NCI-H2196 (cell line): ENCODE measurements around the gene YTHDF2.
"Not testable (repeated sequence)": the region's sequence is repeated elsewhere in the genome, so short reads cannot be mapped to it uniquely, and the experiment has no call there.

Experiments used
- DNase-seq: peaks from one replicate; lab custom pipeline; 2025; ENCODE audit not compliant: unreplicated experiment; lab: John Stamatoyannopoulos, UW

The YTHDF2 gene

DNA sequence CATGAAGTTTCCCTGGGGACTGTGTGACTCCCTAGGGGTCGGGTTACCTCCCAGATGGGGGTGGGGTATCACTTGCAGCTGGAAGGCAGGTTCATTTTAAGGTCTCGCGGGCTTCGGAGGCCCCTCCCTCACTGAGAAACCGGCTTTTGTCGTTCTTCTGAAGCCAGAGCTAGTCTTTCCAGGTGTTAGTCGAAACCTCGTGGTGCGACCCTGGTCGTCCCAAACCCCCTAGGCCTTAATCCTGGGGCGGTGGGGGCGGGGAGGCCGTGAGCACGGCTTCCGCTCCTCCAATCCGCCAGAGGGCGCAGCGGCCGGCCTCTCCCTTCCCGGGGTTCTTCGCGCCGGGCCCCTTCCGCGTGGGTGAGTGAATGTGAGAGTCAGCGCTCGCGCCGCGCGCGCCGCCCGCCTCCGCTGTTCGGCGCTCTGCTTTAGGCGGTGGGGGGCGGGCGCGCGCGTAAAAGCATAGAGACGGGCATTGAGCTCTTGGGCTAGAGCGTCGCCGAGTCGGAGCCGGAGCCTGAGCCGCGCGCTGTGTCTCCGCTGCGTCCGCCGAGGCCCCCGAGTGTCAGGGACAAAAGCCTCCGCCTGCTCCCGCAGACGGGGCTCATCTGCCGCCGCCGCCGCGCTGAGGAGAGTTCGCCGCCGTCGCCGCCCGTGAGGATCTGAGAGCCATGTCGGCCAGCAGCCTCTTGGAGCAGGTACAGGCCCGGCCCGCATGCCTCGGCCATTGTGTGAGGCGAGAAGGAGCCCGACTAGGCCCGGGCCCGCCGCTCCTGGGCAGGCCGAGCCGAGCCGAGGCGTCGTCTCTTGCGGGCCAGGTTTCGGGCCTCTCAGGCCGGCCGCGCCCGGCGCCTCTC lies at the start of gene YTHDF2:
YTHDF2 (plus strand) TSS at position 491 of the 857 bp plus-strand sequence; CDS start at position 672, 181 bp downstream.
- DNase-seq, result peak; percentile 98

DNA sequence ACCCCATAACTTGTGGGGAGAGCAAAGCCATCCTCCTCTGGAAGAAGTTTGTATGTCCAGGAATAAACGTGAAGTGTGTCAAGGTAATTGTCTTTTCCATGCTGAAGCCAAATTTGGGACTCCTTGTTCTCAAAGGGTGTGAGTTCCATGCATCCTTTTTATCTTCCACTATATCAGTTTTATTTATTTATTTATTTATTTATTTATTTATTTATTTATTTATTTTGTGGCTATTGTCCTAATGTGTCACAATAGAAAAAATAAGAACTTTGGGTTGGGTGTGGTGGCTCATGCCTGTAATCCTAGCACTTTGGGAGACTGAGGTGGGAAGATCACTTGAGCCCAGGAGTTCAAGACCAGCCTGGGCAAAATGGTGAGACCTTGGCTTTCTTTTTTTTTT lies 45.1 kb upstream of the YTHDF2 start:
- DNase-seq, result not testable (repeated sequence)

DNA sequence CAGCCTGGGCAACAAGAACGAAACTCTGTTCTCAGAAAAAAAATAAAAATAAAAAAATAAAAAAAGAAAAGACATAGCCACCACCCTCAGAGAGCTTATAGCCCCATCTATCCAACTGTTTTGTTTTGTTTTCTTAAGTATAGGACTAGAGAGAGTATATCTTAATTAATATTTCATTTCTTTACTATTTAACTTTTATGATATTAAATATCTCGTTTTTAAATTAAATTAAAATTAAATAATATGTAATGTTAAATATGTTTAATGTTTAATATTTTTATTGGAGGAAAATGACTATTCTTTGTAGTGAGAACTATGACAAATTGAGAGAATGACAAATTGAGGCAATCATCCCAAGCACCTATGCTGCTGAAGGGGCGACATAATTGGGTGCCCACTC lies 33.1 kb upstream of the YTHDF2 start:
- DNase-seq, result no peak

DNA sequence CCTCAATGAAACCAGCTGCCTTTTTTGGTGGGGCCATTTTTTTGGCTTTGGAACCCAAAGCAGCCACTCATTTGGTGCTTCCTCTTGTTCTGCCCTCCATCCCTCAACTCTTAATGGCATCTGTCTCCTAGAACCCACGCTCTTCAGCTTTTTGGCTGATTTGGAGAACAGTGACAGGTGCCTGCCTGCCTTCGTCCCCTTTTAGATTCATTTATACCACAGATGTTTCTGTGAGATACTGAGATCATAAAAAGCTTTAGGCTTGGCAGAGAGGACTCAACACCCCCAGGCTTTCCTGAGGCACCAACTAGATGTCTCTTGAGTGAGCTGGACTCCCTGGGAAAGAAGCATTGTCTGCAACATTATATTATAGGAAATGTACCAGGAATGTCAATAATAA lies 20.4 kb upstream of the YTHDF2 start:
- DNase-seq, result no peak

DNA sequence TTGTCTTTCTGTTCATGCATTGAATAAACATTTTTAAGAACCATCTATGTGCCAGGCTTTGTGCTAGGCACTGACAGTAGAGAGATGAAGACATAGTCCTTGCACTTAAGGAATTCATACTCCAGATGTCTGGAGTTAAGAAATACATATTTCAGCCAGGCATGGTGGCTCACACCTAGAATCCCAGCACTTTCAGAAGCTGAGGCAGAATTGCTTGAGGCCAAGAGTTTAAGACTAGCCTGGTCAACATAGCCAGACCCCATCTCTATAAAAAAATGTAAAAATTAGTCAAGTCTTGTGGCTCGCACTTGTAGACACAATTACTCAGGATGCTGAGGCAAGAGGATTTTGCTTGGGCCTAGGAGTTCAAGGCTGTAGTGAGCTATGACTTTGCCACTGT lies 18.6 kb upstream of the YTHDF2 start:
- DNase-seq, result no peak

DNA sequence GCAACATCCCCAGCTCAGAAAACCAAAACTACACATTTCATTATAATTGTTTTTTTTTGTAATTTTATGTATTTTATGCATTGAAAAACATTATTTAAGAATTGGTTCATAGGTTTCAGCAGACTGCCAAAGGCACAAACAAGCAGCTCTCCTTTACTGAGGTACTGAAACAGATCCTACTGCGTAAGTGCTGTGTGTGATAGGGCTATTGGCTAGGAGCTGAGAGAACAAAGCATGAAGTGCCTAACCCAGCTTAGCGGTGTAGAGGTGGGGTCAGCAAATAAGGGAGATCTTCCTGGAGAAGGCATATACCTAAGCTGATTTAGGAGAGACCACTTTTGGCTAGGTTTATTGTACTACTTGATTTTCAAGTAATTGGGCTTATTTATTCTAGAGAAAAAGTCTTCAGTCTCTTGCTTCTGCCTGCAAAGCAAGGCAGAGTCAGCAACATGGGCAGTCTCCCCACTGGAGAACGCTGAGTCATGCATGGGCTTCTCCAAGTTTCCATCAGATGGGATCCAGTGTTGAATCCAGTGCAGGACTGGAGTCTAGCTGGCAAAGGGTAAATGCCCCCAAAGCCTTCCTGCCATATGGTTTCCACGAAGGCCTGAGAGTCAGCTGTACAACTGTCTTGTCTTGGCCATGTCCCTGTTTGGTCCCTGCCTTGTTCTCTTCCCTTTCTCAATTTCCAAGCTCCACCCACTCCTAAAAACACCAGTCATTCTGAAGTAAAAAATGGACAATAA lies 18.0 kb upstream of the YTHDF2 start:
- DNase-seq, result no peak

DNA sequence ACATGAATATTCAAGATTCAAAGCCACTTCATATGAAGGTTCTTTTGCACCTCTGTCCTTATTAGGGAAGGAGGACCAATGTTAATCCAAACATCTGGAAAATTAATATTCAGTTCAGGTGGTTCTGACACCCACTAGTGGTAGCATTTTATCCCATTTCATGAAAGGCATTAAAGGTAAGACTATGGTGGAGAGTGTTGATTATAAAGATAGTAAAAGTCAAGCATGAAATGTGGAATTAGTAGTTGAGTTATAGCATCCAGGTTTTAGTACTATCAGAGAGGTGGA lies 17.5 kb upstream of the YTHDF2 start:
- DNase-seq, result no peak

DNA sequence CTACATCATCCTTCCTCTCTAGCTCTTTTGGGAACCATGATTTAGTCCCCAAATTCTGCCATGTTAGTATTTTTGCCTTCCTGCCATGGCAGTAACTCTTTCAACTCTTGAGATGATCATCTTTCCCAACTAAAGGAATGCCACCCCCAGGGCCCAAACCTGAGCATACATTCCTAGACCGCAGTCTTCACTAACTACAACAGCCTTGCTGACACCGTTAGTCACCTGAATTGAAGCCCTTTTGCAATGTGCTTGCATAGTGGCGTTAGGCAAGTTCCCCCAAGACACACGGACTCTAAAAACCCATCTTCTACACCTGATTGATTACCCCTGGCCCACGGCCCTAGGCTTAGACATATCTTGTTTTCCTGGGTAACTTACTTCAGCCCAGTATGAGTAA lies 16.4 kb upstream of the YTHDF2 start:
- no peak for DNase-seq

DNA sequence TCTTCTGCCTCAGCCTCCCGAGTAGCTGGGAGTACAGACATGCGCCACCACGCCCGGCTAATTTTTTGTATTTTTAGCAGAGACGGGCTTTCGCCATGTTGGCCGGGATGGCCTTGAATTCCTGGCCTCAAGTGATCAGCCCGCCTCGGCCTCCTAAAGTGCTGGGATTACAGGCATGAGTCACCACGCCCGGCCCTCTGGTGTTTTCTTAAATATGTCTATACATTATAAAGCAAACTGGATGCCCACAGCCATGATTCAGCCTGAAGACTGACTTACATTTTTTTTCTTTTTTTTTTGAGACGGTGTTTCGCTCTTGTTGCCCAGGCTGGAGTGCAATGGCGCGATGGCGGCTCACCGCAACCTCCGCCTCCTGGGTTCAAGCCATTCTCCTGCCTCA lies 14.8 kb upstream of the YTHDF2 start:
- not testable (repeated sequence) for DNase-seq

DNA sequence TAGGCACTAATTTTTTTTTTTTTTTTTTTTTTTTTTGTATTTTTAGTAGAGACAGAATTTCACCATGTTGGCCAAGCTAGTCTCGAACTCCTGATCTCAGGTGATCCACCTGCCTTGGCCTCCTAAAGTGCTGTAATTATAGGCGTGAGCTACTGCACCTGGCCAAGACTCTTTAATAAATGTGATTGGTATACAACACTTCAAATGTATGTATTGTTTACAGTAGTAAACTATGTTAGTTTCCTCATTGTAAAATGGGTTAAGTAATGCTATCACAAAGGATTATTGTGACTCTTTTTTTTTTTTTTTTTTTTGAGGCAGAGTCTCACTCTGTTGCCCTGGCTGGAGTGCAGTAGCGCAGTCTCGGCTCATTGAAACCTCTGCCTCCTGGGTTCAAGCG lies 11.4 kb upstream of the YTHDF2 start:
- DNase-seq, result not testable (repeated sequence)

DNA sequence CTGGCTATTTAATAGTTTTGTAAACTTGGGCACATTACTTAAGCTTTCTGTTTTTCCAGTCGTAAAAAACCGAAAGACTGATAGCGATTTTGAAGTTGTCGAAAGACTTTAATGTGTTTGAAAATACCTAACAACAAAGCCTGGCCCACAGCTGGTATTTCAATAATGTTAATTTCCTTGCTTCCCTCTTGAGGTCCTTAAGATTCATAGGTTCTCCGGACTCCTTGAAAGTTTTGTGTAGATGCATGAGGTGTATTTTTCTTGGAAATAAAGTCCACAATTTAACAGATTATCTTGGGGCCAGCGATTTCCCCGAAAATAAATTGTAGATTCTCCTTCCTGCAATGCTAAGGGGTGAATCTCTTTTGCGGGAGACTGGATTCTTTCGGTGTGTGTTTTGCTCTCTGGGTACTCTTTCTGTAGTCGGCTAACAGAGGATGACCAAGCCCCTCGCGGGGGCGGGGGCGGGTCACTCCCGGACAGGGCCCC lies 735 bp upstream of the YTHDF2 start:
- no peak for DNase-seq

DNA sequence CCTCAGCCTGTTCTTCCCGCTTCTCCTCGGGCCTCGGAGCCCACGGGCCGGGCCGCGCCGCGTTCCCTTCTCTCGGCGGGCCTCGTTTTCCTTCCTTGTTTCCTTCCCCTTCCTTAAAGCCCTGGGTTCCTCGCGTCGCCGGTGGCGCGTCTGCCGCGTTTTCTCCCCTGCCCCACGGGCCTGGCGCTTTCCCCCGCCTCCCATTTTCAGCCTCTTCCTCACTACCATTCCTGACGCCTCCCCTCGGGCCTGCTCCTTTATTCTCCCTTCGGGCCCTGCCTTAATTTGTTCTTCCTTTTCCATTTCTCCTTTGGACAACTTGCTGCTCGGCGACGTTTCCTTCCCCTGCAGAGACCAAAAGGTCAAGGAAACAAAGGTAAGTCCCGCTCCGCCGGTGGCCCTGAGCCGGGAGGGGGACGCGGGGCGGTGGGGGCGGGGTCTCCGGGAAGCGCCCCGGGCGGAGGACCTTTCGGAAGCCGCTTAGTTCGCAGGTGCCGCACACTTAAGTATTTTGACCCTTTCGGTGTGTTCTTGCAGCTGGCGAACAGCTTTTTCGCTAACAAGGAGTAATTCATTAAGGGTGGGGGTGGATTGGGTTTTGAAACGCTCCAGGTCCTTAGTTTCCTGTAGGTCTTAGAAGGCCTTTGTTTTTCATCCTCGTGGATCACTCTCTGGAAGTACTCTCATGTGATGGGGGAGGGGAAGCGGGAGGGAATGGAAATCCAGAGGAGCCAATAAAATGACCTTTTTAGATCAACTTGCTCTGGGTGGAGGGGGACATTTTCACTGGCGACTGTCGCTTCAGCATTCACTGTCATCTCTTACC lies 780 bp downstream of the YTHDF2 start:
- DNase-seq, result peak; percentile 69

DNA sequence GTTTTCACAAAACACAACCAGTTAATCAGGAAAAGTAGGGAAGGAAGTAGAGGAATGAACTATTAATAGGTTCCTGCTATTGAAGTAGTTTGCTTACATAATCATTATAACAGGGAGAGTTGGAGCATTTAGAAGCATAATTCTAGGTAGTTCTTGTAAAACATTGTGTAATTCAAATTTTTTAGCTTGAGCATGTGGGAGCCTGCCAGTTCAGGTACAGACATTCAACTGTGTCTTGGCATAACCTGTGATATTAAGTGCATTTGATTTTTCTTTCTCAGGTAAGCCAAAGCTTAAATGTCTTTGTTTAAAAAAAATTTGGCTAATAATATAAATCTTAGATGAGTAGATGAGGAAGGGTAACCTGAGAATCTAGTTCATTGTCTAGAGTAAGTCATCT lies 3.4 kb downstream of the YTHDF2 start:
- no peak for DNase-seq

DNA sequence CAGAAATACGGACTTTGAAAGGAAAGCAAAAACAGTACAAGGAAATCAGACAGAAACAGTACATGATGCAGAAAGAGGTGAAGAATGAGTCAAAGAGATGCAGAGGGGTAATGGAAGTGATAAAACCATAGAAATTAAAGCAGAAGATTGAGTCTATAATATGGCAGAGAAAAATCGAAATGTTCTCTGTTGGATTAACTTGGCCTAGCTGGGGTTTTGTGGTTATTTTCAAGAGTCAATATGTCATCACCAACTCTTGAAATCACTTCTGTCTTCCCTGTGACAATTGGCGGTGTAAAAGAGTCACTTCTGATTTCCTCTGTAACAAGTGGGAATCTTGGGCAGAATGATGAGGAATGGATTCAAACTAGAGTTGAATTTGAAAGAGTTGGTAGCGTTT lies 7.4 kb downstream of the YTHDF2 start:
- no peak for DNase-seq

DNA sequence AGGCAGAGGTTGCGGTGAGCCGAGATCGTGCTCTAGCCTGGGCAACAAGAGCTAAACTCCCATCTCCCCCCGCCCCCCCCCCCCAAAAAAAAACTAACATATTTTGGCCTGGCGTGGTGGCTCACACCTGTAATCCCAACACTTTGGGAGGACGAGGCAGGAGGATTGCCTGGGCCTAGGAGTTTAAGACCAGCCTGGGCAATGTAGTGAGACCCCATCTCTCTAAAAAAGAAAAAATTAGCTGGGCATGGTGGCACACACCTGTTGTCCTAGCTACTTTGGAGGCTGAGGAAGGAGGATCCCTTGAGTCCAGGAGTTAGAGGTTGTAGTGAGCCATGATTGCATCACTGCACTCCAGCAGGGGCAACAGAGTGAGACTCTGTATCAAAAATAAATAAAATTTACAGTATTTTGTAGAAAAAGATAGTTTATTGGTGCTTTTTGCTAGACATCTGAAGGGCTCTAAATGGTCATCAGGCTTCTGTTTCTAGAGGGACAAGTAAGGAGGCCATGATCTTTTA lies 9.0 kb downstream of the YTHDF2 start:
- no peak for DNase-seq

DNA sequence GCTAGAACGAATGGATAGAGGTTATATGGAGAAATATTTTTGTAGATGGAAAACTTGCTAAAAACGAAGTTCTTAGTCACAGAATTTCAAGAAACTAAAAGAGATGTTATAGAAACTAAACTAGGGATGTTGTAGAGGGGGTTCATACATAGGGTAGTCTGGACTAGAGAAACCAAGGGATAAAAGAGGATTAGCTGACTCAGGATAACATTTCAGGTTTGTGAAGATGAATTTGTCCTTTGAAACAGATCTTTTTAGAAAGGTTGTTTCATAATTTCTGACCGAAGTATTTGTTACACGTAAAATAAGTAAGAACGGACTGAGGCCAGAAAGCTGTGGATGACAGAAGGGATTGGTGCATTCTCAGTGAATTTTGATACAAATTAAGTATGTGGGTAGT lies 13.6 kb downstream of the YTHDF2 start:
- no peak for DNase-seq

DNA sequence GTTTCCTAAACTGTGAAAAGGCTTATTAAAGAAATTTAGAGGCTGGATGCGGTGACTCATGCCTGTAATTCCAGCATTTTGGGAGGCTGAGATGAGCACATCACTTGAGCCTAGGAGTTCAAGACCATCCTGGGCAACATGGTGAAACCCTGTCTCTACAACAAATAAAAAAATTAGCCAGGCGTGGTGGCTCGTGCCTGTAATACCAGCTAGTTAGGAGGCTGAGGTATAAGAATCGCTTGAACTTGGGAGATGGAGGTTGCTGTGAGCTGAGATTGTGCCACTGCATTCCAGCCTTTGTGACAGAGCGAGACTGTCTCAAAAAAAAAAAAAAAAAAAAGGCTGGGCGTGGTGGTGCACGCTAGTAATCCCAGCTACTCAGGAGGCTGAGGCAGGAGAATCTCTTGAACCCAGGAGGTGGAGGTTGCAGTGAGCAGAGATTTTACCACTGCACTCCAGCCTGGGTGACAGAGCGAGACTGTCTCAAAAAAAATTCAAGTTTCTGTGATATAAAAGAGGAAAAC lies 14.1 kb downstream of the YTHDF2 start:
- DNase-seq, result not testable (repeated sequence)

DNA sequence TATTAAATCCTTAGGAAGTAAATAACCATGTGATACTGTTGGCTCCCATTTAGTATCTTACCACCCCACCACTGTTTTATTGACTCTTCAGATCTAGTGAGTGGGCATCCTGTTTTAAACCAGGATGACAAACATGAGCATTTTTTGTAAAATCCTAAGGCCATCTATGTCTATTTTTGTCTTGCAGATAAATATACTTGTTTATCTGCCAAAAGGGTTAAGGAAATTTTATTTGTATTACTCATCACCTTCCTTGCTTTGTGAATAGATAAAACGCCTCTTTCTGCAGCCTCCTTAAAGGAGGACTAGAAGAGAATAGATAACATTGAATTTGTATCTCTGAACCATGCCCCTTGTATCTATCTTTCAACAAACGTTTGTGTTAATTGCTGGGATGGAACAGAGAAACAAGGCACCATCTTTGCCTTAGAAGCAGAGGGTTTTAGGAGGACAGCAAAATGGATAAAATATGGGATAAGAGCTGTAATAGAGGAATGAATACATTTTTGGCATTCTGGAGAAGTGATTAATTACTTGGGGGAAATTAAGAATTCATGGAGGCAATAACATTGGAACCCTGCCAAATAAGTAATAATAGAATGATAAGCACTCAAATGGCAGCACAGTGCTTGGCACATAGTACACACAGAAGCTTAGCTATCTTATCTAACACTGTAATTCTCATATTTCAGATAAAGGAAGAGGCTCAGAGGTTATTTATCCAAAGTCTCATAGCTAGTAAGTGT lies 14.7 kb downstream of the YTHDF2 start:
- no peak for DNase-seq

DNA sequence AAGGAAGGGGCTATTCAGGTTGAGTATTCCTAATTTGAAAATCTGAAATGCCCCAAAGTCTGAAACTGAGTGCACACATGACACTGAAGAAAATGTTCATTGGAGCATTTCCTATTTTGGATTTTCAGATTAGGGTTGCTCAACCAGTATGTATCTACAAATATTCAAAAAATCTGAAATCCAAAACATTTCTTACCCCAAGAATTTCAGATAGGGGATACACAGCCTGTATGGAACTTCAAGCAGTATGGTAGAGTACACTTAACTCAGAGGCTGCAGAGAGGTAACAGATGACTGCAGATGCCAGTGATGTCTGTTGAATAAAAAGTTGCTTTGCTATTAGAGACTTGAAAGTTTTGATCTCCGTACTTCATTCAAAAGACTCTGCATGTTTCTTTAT lies 19.0 kb downstream of the YTHDF2 start:
- no peak for DNase-seq

DNA sequence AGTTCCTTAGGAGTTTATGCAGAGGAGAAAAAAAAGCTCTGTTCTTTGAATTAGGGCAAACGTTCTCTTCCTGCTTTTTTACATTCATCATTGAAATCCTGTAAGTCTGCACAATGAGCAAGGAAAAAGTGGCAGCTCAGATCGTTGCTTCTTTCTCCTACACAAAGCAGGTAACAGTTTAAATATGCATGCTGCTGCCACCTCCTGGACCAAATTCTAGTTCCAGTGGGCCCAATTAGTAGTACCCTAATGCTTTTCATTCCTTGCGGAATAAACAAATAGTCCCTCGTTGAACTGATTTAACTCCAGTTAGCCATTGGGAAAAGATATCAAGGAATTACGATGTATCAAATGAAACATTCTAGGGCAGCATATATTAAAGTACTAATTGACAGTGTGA lies 20.1 kb downstream of the YTHDF2 start:
- DNase-seq, result no peak
